Ureter (tissue), 1 donor: ENCODE data around the gene RASAL2. TPM values are rescaled to one million over a fixed set of nuclear protein-coding genes. Genes with fewer than 3 reads are reported as not detected.
"Not testable (repeated sequence)": the region's sequence is repeated elsewhere in the genome, so short reads cannot be mapped to it uniquely, and the experiment has no call there.

Experiments
- DNase-seq: peaks from one replicate; pipeline ENCODE4 v3.0.0-alpha.2; 2020; ENCODE audit warnings: low spot score
- total RNA-seq: library from RNA; stranded (reverse); gene quantifications from one replicate; pipeline ENCODE4 v1.2.4, GENCODE V29; 2023
- donor health status: DM: yes; HTN: yes; CAD: no.

RASAL2 gene
- total RNA-seq, 1 donor from 2014 or later, result 26.0 TPM

DNA sequence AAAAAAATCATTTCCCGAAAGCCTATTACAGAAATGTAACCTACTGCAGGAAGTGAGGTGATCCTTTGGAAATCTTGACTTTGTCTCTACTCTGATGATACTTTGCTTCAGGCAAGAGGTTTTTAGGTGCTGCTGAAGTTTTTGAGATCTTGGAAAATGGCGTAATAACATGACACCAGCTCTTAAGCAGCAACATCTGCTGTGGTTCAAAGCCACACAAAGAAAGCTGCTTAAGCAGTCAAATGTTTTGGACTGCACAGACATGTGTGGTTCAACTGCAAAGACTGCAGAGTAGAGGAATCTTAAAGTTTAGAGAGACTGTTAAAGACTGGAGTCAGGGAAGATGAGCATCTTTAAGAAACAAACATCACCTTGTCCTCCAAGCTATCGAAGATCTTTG lies 139.0 kb downstream of the RASAL2 start:
- no peak for DNase-seq

GRCh38 chr1:178237121-178237520 lies 143.2 kb downstream of the RASAL2 start:
- no peak for DNase-seq

GRCh38 chr1:178238722-178239510 lies 145.0 kb downstream of the RASAL2 start:
- DNase-seq, result no peak

- DNase-seq, result no peak
Observed at GRCh38 chr1:178241057-178241456, 147.2 kb downstream of the RASAL2 start.

GRCh38 chr1:178241837-178242236 lies 147.9 kb downstream of the RASAL2 start:
- DNase-seq, result no peak

- no peak for DNase-seq
Observed at GRCh38 chr1:178243119-178243518, 149.2 kb downstream of the RASAL2 start.

DNA sequence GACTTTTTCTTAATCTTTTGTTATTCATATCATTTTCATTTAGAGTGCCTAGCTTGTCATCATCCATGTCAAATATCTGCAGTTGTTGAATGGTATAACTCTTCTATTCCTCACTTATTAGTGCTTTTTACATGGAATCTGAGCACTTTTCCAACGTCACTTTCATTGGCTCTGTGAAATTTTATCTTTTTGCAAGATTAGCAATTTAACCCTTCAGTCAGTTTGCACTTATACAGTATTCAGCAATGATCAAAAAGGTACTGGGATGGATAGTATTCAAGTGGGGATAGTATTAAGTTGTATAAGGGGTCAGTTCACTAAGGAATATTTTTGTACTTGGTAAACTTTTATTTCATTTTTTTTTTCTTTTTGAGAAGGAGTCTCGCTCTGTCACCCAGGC lies 150.0 kb downstream of the RASAL2 start:
- no peak for DNase-seq

DNA sequence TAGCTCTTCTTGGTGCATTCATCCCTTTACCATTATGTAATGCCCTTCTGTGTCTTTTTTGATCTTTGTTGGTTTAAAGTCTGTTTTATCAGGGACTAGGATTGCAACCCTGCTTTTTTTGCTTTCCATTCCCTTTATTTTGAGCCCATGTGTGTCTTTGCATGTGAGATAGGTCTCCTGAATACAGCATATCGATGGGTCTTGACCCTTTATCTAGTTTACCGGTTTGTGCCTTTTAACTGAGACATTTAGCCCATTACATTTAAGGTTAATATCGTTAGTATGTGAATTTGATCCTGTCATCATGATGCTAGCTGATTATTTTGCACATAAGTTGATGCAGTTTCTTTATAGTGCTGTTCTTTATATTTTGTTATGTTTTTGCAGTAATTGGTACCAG lies 154.4 kb downstream of the RASAL2 start:
- DNase-seq, result not testable (repeated sequence)

- DNase-seq, result not testable (repeated sequence)
Observed at GRCh38 chr1:178253581-178253980, 159.7 kb downstream of the RASAL2 start.

GRCh38 chr1:178254433-178254832 lies 160.5 kb downstream of the RASAL2 start:
- no peak for DNase-seq

GRCh38 chr1:178258536-178258935 lies 164.6 kb downstream of the RASAL2 start:
- DNase-seq, result no peak

DNA sequence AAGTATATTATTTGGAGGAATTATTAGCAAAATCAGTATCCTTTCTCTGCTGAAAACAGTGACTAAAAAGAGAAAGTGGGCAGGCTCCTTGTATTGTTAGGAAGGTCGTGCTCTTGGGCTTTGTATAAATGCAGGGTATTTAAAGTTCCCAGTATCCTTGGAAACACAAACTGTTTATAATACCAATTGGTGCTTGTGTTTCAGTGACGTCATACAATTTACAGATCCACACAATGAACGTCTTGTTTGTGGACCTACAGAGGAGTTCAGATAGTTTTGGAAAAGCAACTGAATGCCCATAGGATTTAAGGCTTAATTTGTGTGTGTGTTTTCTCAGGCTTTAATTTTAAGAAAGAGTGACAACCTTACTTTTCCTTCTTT lies 168.2 kb downstream of the RASAL2 start:
- no peak for DNase-seq

- DNase-seq, result no peak
Observed at GRCh38 chr1:178263341-178263740, 169.4 kb downstream of the RASAL2 start.

GRCh38 chr1:178266113-178266512 lies 172.2 kb downstream of the RASAL2 start:
- DNase-seq, result no peak

- no peak for DNase-seq
Observed at GRCh38 chr1:178266619-178267066, 172.7 kb downstream of the RASAL2 start.

- no peak for DNase-seq
Observed at GRCh38 chr1:178267646-178268094, 173.8 kb downstream of the RASAL2 start.

- DNase-seq, result no peak
Observed at GRCh38 chr1:178271471-178271870, 177.6 kb downstream of the RASAL2 start.

- DNase-seq, result no peak
Observed at GRCh38 chr1:178273707-178274410, 180.0 kb downstream of the RASAL2 start.

DNA sequence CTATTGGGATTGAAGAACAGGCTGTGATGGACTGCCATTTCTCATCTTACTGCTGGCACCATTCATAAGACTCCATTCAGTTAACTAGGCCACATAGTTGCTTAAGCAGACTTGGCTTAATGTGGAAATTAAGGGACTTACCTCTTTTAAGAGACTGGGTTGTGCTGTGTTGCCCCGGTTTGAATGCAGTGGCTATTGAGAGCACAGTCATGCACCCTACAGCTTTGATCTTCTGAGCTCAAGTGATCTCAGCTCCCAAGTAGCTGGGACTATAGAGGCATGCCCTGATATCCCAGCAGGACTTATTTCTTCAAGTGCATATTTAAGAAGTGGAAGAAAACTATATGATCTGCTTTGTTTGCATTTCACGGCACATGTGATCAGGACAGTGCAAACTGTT lies 181.1 kb downstream of the RASAL2 start:
- DNase-seq, result no peak

DNA sequence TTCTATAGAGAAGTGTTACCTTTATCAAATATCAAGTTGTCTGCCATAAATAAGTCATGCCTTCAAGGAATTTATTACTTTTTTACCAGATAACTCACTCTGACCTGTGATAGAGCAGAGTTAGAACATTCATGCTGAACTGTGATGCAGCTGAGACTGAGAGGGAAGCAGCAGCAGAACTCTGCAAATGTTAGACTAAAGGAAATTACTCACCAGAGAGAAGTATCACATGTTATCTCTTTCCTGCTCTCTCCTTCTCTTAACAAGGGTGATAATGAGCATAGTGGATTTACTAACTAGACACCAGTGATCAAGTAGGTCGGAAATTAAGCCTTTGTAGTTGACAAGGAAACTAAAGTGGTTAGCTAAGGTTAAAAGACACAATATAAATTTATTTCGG lies 181.6 kb downstream of the RASAL2 start:
- DNase-seq, result no peak

- no peak for DNase-seq
Observed at GRCh38 chr1:178277793-178278530, 184.1 kb downstream of the RASAL2 start.

DNA sequence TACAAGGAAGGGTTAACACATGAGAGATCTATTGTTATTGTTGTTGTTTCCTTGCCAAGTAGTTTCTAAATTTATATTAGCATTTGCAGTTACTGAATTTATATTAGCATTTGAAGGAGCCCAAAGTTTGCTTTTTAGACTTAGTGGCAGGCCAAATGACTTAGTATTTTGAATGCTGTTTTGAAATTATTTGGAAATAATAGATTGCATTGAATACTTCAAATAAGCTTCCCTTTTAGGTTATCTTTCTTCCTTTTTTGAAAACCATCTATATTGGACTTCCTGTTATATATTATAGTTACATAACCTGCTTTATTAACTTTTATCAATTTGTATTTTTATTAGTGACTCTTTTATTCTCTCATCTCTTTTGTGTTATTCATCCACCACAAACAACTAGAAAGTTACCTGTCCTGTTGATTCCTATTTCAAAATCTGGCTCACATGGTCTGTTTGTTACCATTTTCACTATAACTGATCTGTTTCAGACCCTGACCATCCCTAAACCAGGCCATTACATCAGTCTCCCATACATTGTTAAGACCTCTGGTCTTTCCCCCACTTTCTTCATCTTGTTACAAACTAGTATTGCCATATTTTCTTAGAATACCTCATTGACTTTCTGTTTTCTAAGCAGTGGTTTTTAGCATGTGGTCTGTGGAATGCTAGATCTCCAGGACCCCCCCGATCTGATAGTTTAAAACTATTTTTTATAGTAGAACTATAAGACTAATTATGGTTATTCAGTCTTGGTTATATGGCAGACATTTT lies 185.2 kb downstream of the RASAL2 start:
- no peak for DNase-seq
